GM18511 (cell line): Measurements from ENCODE around the gene GP2.
"Not testable (repeated sequence)": the region's sequence is repeated elsewhere in the genome, so short reads cannot be mapped to it uniquely, and the experiment has no call there.

Experiments
- ATAC-seq: cut with Tn5 transposase; IDR thresholded peaks from one replicate; pipeline ENCODE4 v1.9.1; 2021; ENCODE audit warnings: mild to moderate bottlenecking, moderate library complexity; ENCODE audit not compliant: unreplicated experiment

Gene GP2

GRCh38 chr16:20326321-20326720 lies 992 bp downstream of the GP2 start:
- ATAC-seq: no peak

DNA sequence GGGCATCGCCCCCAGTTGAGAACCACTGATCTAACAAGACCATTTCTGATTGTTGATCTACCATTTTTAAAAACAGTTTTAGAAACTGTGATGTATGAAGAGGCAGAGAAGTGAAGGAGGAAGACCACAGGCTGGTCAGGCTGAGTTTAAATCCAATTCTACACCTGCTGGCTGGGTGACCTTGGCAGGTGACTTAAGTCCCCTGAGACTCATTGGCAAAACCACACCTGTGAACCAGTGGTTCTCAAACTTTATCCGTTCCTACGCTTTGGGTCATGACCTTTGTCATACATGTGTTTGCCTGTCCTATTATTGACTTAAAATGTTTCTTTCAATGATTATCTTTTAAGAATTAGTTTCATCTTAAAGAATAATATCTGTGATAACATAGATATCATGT lies 2.3 kb downstream of the GP2 start:
- ATAC-seq: no peak

DNA sequence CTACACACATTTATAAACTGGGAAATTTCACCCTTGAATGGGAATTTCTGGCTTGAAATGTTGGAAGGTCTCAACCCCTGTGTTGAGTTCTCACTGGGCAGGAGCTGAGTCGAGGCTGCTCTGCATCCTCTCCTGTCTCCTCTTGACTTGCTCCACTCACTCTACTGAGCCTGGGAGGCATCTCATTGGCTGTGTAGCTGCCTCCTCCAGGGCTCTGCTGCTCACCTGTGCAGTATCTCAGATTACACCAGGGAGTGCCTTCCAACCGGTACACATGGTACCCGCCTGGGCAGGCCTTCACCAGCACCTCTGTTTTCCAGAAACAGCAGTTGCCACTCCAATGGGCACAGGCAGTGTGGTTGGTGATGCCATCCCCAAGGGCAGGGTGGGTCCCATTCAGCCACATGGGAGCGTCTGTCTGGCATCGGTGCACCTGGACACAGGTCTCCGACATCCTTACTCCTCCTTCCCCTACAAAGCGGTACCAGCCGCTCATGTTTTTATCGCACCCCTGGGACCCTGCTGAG lies 3.7 kb downstream of the GP2 start:
- no peak for ATAC-seq

DNA sequence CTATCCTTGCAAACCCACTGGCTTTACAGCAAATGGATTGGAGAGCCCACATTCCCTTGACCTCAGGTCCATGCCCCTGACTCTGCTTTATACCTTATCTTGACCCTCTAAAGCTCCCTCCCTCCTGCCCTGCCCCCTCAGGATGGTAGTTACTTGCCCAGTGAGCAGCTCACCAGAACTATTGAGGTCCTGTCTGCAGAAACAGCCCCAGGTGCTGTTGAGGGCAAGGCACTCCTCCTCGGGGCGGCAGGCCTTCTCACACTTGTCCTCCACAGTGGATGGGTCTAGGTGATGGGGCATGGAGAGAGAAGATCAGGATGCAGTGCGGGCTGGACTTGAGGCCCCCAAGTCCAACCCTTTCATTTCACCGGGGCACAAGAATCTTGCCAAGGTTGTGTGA lies 4.6 kb downstream of the GP2 start:
- ATAC-seq: no peak

GRCh38 chr16:20321671-20322070 lies 5.6 kb downstream of the GP2 start:
- no peak for ATAC-seq

DNA sequence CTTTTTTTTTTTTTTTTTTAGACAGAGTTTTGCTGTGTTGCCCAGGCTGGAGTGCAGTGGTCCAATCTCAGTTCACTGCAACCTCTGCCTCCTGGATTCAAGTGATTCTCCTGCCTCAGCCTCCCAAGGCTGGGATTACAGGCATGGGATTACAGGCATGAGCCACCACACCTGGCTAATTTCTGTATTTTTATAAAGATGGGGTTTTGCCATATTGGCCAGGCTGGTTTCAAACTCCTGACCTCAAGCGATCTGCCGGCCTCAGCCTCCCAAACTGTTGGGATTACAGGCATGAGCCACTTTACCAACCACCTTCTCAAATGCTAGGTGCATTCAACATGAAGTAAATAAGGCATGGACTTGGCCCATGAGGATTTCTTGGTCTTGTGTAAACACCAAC lies 6.3 kb downstream of the GP2 start:
- not testable (repeated sequence) for ATAC-seq

DNA sequence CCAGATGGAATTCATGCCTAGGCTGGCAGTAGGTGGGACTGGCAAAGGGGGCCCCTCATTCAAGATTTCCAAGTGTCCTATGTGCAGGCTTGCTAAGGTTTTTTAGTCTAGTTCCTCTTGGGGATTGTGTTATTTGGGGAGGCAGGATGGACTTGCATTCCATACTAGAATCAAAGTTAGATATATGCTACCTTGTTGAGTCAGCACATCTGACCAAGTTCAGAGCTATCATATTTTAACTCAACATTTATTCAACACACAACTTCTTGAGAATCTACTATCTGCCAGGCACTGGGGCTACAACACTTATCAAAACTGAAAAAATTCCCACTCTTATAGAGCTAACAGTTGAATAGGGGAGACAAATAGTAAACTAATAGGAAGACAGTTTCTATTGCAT lies 6.7 kb downstream of the GP2 start:
- no peak for ATAC-seq

- no peak for ATAC-seq
Measured at GRCh38 chr16:20320178-20320577, 7.1 kb downstream of the GP2 start.

- ATAC-seq: no peak
Measured at GRCh38 chr16:20319406-20319805, 7.9 kb downstream of the GP2 start.

DNA sequence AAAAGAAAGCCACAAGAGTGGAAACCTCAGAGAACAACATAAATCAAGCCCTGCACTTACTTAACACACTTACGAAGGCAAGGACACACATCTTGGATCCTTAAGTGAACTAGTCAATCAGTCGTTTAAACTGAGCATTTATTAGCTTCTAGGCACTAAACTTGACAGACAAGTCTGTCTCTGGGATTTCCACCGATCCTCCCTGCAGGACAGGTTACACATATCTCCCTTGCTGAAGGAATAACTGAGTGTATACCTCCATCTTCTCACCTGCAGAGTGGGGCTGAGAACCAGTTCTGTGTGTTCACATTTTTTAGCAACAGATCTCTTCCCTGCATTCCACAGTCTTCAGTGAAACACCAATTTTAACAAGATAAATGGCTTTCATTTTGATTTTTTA lies 8.9 kb downstream of the GP2 start:
- ATAC-seq: no peak

DNA sequence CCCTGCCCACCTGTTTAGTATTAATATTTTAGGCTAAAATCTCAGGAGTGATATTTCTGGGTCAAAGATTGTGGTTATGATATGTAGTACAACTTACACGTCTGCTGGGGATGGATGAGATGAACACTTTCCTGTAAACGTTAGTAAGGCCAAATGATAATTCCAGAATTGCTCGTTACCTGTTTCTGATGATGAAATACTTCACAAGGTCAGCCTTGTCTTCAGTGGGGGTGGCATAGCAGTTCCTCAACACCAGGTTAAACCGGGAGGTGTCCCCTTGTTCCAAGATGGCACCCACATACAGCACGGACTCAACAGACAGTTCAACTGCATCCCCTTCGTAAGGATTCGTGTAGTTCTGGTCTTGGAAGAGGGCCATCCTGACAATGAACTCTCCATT lies 9.3 kb downstream of the GP2 start:
- ATAC-seq: no peak

DNA sequence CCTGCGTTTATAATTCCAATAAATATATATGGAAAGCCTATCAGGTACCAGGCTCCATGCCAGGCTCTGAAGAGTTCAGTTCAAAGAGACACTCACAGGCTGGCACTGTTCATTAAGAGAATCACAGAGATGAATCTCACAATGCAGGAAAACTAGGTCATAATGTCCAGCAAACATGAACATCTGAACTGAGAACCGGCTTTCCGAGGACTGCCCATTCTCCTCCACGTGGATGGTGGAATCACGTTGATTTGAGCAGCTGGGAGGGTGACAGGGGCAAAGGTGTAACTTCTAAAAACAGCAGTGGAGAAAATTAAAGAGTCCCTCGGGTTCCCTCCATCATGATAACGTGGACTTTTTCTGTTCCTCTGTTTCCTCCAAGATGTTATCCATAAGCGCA lies 10.2 kb downstream of the GP2 start:
- ATAC-seq: no peak

DNA sequence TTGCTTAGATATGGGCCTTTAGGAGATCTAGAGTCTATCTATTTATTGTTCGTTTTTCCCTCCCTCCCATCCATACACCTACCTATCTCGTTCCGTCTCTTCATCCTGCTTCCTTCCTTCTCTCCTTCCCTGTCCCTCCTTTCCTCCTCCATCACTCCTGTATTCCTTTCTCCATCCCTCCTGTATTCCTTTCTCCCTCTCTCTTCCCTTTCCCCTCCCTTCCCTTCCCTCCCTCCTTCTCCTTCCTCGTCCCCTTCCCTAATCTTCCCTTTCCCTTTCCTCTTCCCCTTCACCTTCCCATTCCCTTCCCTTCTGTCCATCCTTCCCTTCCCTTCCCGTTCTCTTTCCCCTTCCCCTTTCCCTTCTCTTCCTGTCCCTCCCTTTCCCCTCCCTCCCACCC lies 10.6 kb downstream of the GP2 start:
- no peak for ATAC-seq

DNA sequence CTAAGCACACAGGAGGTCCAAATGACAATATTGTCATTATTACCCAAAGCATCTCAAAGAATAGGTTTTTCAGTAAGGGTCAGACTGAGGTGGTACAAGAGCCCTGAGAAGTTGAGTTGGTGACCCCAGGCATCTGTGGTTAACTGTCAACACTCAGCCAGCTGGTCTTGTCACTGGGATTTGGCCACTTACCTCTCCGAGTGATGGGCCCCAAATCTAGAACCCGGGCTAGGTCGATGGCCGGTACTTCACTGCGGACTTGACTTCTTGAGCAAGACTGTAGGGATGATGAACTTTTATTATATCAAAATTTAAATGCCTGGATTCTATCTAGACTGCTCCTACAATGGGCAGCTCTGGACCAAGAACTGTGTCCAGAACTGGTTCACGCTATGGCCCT lies 11.5 kb downstream of the GP2 start:
- no peak for ATAC-seq

- no peak for ATAC-seq
Measured at GRCh38 chr16:20314575-20314974, 12.7 kb downstream of the GP2 start.

GRCh38 chr16:20313741-20314140 lies 13.6 kb downstream of the GP2 start:
- ATAC-seq: no peak

DNA sequence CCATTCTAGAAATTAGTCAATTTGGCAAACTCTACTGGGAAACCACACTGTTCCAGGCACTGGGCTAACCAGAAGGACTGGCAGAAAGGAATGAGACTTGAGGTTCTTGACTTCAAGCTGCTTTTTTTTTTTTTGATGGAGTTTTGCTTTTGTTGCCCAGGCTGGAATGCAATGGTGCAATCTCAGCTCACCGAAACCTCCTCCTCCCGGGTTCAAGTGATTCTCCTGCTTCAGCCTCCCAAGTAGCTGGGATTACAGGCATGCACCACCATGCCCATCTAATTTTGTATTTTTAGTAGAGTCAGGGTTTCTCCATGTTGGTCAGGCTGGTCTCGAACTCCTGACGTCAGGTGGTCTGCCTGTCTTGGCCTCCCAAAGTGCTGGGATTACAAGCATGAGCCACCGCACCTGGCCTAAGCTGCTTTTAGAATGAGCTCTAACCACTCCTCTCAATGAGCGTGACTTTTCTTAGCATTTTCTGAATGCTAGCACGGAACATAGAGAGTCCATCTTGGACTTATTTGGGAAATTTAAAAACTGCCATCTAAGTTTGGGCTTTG lies 14.7 kb downstream of the GP2 start:
- not testable (repeated sequence) for ATAC-seq

DNA sequence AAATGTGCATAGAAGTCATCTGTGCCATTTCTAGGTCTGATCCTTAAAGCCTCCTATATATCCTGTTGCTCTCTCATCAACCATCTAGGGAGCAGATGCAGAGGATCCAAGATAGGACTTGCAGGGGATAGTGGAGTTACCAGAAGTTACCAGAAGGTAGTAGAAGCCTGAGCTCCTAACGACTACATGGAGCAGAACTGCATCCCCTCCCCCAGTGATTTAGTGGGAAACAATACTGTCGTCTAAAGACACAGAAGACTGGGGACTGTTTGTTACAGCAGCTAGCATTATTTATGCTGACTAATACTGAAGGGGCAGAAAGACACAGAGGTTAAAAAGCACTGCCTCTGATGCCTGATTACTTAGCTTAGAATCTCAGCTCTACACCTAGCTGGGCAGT lies 15.8 kb downstream of the GP2 start:
- no peak for ATAC-seq

DNA sequence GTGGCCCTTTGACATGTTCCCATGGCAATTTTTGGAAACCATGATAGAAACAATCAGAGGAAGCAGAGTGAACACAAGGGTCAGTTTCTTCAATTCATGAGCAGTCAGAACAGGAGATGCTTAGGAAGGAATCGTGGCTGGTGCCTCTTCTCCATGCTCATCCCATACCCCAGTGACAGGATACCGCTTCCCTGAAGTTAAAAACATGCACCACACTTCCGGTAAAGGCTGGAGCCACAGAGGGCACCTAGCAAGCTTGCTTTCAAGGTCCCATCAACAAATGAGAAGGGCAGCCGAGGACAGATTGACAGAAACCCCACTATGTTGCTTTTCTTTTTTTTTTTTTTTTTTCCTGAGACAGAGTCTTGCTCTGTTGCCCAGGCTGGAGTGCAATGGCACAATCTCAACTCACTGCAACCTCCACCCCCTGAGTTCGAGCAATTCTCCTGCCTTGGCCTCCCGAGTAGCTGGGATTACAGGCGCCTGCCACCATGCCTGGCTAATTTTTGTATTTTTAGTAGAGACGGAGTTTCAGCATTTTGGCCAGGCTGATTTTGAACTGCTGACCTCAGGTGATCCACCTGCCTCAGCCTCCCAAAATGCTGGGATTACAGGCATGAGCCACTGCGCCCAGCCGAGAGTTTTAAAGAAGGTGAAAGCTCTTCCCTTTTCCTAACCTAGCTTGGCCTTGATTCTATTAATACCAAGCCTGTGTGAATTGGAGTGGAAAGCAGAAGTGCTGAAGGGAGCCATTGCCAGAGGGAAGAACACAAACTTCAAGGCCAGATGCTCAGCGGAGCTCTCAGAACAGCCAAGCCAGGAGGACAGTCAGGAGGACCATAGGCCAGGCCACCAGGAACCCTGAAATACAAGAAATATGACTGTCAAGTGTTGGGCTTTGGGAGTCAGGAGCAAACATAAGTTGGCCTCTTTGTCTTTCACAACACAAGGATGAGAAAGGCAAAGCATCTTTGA lies 16.6 kb downstream of the GP2 start:
- no peak for ATAC-seq

DNA sequence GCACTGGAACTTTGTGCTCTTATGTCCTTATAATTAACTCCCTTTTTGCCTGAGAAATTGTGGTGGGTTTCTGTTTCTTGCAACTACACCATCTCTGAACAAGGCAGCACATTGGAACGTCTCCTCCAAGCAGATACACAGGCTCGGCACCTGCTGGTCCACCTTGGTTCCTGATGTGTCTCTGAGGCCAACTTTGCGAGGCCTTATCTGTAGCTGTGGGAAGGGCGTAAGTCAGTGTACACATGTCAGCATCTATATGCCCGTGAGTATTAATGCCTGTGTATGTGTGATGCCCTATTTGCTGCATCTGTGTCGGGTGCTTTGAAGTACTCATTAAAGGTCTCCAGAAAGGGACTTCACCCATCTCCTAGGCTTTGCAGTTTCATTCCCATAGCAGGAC lies 17.5 kb downstream of the GP2 start:
- ATAC-seq: no peak

DNA sequence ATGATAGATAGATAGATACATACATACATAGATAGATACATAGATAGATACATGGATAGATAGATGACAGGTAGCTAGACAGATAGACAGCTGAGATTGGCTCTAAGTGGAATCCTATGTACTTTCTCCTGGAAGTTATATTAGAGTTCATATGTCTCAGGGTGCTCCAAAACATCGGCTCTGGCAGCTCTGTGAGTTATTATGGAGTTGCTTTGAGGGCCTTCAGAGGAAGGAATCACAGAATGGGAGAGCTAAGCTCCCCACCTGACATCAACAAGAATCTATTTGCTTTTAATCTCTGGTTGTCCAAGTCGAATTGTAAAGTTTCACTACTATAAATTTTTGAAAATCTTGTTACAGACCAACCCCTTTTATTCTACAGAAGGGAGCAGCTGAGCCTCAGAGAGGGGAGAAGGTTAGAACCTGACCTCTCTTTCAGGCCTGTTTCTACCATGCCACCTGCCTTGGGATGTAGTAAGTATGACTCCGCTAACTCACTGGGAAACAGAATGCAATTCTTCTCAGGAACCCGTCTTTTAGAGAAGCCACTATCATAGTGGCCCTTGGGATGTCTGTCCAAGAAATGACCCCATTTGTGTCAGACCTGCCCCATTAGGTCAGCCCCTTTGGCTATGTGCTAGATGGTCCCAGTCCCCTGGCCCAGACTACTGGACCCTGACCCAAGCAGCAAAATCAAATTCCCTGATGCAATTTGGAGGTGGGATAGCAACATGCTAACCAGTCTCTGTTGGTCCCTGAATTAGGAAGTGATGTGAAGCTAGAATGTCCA lies 18.3 kb downstream of the GP2 start:
- no peak for ATAC-seq

DNA sequence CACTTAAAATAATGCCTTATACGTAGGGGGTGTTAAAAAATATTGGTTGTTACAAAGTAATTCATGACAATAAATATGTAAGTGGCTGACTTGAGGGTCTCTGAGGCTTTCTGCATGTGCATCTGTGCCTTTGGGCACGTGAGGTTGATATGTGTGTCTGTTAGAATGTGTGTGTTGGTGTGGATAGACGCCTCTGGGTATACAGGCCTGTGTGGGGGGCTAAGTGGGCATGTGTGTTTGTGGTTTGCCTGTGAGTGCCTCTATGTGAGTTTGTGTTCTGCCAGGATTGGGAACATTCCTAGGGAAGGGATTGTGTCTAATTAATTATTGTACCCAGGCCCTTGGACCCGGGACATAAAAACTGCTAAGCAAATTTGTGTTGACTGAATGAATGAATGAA lies 19.0 kb downstream of the GP2 start:
- no peak for ATAC-seq
